ENCODE results near the gene LAIR1.

GRCh38 chr19:54354761-54355160 lies 10.0 kb downstream of the LAIR1 start:
- TF ChIP-seq, protein P1, sequence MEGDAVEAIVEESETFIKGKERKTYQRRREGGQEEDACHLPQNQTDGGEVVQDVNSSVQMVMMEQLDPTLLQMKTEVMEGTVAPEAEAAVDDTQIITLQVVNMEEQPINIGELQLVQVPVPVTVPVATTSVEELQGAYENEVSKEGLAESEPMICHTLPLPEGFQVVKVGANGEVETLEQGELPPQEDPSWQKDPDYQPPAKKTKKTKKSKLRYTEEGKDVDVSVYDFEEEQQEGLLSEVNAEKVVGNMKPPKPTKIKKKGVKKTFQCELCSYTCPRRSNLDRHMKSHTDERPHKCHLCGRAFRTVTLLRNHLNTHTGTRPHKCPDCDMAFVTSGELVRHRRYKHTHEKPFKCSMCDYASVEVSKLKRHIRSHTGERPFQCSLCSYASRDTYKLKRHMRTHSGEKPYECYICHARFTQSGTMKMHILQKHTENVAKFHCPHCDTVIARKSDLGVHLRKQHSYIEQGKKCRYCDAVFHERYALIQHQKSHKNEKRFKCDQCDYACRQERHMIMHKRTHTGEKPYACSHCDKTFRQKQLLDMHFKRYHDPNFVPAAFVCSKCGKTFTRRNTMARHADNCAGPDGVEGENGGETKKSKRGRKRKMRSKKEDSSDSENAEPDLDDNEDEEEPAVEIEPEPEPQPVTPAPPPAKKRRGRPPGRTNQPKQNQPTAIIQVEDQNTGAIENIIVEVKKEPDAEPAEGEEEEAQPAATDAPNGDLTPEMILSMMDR (IDR thresholded peaks at IDR 0.05): no peak
- TF ChIP-seq POLR2A (IDR thresholded peaks at IDR 0.05): no peak

All from adrenal gland (tissue), 5 donors.